NOMO-1 (cell line): Measurements from ENCODE around the gene KLHL33.

Experiments used
- DNase-seq, 2 experiments: peaks; one replicate each; lab custom pipeline; 2025; ENCODE audit not compliant: unreplicated experiment in 2 of 2; lab: John Stamatoyannopoulos, UW

KLHL33 gene

GRCh38 chr14:20376071-20376588 lies 59.8 kb downstream of the KLHL33 start:
- no peak for DNase-seq
